ENCODE results near the gene PKDCC. TPM values are rescaled to one million over a fixed set of nuclear protein-coding genes. Genes with fewer than 3 reads are reported as not detected.

PKDCC gene, protein sequence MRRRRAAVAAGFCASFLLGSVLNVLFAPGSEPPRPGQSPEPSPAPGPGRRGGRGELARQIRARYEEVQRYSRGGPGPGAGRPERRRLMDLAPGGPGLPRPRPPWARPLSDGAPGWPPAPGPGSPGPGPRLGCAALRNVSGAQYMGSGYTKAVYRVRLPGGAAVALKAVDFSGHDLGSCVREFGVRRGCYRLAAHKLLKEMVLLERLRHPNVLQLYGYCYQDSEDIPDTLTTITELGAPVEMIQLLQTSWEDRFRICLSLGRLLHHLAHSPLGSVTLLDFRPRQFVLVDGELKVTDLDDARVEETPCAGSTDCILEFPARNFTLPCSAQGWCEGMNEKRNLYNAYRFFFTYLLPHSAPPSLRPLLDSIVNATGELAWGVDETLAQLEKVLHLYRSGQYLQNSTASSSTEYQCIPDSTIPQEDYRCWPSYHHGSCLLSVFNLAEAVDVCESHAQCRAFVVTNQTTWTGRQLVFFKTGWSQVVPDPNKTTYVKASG
- total RNA-seq (not detected), polyA plus RNA-seq (not detected), total RNA-seq (0 to 0.49 (median 0) reads per million in 6 experiments)

DNA sequence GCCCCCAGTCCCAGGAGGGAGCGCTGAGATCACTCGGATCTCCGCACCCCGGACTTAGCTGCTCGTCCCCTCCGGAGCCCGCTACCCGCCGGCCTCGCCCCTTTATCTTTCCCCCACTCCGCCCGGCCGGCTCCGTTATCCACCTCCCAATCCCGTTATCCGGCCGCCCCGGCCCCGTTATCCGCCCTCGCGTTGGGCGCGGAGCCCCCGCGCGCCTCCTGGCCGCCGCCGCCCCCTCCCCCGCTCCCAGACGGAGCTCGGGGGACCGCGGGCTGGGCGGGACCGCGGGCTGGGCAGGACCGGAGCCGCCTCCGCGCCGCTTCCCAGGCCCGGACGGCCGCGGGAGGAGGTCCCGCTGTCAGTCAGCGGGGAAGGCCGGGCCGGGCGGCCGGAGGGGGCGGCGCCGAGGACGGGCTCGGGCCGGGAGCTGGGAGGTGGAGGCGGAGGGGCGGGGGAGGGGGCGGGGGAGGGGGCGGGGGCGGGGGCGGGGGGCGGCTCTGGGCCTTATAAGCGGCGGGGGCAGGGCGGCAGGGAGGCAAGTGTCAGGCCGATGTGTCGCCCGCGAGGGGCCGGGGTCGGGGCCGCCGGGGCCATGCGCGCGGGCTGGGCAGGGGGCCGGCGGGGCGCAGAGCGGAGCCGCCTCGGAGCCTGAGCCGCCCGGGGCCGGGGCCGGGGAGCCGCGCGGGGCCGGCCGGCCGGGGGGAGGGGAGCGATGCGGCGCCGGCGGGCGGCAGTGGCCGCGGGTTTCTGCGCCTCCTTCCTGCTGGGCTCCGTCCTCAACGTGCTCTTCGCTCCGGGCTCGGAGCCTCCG lies at the start of gene PKDCC:
PKDCC (plus strand) TSS at position 534 of the 811 bp plus-strand sequence; CDS start at position 713, 179 bp downstream.
- Mint-ChIP-seq H3K27ac (peak within 1 kb of the TSS in 1 of 10 donors; percentile 64), H3K9me3 (no peaks in the 10 kb centered on the region), H3K4me1 (peaks cover 5 to 13% (median 8%) of the 10 kb centered on the region in 4 donors), H3K36me3 (peaks cover 0 to 1% (median 0%) of the 10 kb centered on the region in 3 donors), H3K4me3 (peak within 1 kb of the TSS; percentile 69 to 89 (median 75)), H3K27me3 (peaks cover 22 to 69% (median 45%) of the 10 kb centered on the region in 5 donors)
- DNase-seq (peak in 1 of 10 donors; percentile 23), ATAC-seq (peak; percentile 37 to 62)
- POLR2A ChIA-PET: no interaction called here

DNA sequence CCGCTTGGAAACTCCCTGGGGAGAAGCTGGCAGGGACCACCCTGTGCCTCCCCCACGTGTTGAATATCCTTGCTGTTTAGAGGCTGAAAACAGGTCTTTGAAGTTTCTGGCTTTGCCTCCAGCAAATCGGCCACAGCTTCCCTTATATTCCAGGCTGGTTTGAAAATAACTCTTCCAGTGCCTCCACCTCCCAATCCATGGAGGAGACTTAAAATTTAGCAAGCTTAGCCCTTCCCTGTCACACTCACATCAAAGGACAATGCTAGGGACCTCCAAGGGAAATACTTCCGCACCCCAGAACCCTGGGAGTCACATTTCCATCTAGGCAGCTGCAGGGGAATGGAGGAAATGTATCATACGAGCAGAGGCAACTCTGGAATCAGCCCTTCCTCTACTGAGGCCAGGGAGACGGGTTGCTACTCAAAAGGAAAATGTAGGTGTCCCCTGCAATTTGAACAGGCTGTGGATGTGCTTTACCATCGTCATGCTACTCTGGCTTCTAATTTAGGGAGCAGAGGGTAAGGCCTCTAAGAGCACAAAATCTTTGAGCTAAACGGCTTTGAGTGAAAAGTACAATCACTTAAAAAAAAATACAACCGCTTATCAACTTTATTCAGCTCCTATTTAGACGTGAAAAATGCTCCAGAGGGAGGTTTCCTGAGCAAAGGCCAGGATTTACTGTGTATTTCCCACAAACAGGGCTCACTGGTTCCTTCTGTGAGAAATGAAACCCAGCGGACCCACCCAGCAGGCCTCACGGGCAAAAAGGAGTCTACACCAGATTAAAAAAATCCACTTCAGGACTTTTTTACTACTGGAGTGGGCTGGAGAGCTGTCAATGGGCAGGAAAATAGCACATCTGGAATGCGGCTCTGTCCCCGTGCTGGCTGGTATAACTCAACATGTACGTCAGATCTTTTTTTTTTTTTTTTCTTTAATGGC lies 49.4 kb upstream of the PKDCC start:
- POLR2A ChIA-PET: interaction anchor here (0.7 kb wide), 1 partner anchor 153 kb away, joined by 5 read pairs; no protein-coding TSS in a partner anchor
- Mint-ChIP-seq H3K4me3 (no peak overlapping the region), H3K27ac (no peak overlapping the region), H3K9me3 (peaks cover under 1 to 14% (median 8%) of the 10 kb centered on the region in 9 donors), H3K4me1 (no peaks in the 10 kb centered on the region), H3K36me3 (peaks cover 0 to 9% (median 2%) of the 10 kb centered on the region in 3 donors), H3K27me3 (peaks cover 3 to 13% (median 11%) of the 10 kb centered on the region in 5 donors)
- DNase-seq (no peak), ATAC-seq (no peak)

DNA sequence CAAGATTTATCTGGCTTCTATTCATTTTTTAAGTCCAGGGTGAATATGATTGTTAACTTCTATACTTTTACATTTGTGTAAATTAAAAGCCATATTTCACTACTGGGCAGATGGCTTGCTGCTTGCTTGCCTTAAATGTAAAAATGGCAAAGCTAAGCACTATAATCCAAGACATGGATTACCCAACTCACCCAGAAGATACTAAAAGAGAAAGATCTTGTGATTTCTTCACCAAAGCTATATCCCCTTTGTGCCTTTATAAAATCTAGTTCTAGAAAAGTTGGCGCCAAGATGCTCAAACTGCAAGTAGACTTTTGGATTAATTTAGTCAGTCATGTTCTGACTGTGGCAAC lies 48.7 kb upstream of the PKDCC start:
- ATAC-seq: no peak
- POLR2A ChIA-PET: interaction anchor here (0.7 kb wide), 1 partner anchor 154 kb away, joined by 5 read pairs; no protein-coding TSS in a partner anchor
- Mint-ChIP-seq H3K36me3 (peaks cover 0 to 15% (median 4%) of the 10 kb centered on the region in 3 donors), H3K27me3 (peaks cover 3 to 14% (median 12%) of the 10 kb centered on the region in 5 donors), H3K4me3 (no peak overlapping the region), H3K4me1 (no peaks in the 10 kb centered on the region), H3K27ac (no peak overlapping the region), H3K9me3 (peaks cover 4 to 21% (median 11%) of the 10 kb centered on the region in 9 donors)
- no peak for DNase-seq

DNA sequence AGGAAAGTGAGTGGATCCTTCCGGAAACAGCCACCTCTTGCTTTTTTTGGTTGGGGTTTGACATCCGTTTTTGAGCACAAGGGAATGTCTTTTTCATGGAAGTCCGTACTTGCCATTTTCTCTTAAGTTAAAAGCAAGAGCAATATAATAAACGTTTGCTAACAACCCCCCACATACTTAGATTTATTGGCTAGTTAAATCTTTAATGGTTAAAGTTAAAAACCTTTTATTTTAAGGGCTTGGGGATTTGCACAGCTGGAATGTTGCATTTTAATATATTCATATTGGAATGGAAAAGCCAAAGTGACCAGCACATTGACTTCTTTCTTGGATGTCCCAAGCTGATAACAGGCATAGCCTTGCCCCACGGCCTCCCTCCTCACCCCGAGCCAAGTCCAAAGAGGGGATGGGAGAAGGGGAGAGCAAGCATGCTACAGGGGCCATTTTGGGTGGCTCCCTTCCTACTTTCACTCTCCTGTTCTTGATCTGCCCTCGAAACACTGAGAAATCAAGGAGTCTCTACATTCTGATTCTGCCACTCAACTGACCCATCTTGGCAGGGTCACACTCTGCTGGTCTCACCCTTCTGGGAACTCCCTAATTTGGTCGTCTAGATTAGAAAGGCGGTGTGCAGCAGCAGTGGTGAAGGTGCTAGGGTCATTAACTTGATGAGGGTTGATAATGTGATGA lies 48.1 kb upstream of the PKDCC start:
- H3K27me3 Mint-ChIP-seq: peaks cover 3 to 14% (median 12%) of the 10 kb centered on the region in 5 donors

DNA sequence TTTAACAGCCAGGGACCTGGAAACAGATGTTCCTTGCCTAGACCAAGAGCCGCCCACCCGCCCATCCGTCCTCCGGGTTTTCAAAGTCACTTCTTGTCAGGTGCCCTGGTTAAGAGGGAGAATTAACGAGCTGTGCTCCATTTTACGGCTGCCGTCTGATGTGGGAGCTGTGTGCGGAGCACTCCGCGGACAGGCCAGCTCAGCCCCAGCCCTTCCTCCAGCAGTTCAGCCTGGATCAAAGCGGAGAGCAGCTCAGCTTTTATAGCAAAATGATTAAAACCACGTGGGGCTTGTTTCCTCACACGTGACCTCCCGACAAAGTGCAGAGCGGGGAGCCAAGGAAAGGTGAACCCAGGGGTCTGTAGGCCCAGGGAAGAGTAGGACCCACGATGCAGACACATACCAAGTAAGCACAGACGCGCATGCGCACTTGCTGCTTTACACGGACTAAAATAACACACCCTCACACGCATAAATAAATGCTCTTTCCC lies 46.1 kb upstream of the PKDCC start:
- no peak for ATAC-seq
- peaks cover 0 to 36% (median 4%) of the 10 kb centered on the region in 3 donors for H3K36me3 Mint-ChIP-seq

More for the DNA sequence above, 48.1 kb upstream of the PKDCC start:
- Mint-ChIP-seq H3K27ac (no peak overlapping the region), H3K36me3 (peaks cover 0 to 21% (median 4%) of the 10 kb centered on the region in 3 donors), H3K9me3 (peaks cover 8 to 25% (median 18%) of the 10 kb centered on the region in 9 donors), H3K4me1 (no peaks in the 10 kb centered on the region), H3K4me3 (no peak overlapping the region)
- DNase-seq (no peak), ATAC-seq (no peak)
- POLR2A ChIA-PET: interaction anchor here (0.7 kb wide), 1 partner anchor 155 kb away, joined by 5 read pairs; no protein-coding TSS in a partner anchor

DNA sequence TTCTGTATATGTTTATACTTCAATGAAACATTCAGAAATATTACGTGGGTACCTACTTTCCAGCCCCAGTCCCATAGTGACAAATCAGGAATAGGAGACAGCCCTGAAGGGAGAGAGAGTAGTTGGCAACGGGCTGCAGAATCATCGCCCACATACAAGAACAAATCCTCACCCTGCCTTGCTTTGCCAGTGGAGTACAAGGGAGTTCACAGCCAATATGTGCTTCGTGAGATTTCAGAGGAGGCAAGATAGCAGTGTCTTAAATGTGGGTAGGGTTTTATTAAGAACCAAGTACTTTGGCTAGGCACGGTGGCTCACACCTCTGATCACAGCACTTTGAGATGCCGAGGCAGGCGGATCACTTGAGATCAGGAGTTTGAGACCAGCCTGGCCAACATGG lies 40.3 kb upstream of the PKDCC start:
- ATAC-seq (no peak), DNase-seq (no peak)
- Mint-ChIP-seq H3K4me3 (no peak overlapping the region), H3K36me3 (peaks cover 0 to 30% (median 4%) of the 10 kb centered on the region in 3 donors), H3K9me3 (peaks cover 8 to 31% (median 25%) of the 10 kb centered on the region in 9 donors), H3K27me3 (peaks cover 6 to 16% (median 8%) of the 10 kb centered on the region in 5 donors), H3K4me1 (peaks cover 6 to 13% (median 8%) of the 10 kb centered on the region in 4 donors), H3K27ac (no peak overlapping the region)
- POLR2A ChIA-PET: interaction anchor here (0.6 kb wide), 1 partner anchor 308 kb away, joined by 3 read pairs; no protein-coding TSS in a partner anchor

More for the DNA sequence above, 46.1 kb upstream of the PKDCC start:
- no peak for DNase-seq
- Mint-ChIP-seq H3K9me3 (peaks cover 8 to 38% (median 27%) of the 10 kb centered on the region in 9 donors), H3K27me3 (peaks cover 9 to 26% (median 13%) of the 10 kb centered on the region in 5 donors), H3K4me1 (no peaks in the 10 kb centered on the region), H3K4me3 (no peak overlapping the region), H3K27ac (no peak overlapping the region)
- POLR2A ChIA-PET: no interaction called here

DNA sequence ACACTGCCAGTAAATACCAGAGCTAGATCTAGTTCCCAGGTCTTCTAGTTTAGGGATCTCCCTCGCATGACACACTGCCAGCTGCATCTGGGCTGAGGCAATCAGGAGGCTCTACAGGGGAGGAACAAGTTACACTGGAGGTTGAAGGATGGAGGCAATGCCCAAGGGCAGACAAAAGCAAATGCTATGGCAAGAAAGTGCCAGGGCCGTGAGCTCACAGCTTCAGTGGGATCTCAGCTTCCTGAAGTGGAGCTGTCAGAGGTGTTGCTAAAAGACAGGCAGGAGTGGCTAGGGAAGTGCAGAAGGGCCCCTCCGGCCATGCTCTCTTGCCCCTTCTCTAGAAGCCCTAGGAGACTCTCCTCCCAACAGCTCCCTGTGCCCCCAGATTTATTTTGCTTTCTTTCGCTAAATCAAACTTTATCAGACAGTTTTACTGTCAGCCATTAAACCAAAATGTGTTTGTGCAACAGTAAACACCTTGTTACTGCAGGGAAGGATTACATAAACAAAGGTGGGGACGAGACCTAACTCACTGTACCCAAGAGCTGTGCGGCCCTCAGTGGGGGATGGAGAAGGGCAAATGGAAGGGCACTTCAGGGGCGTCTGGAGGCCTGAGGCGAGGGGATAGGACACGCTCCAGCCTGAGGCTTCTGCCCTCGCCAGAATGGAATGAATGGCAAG lies 39.4 kb upstream of the PKDCC start:
- DNase-seq (no peak), ATAC-seq (no peak)
- POLR2A ChIA-PET: interaction anchor here (0.6 kb wide), 1 partner anchor 307 kb away, joined by 3 read pairs; no protein-coding TSS in a partner anchor
- Mint-ChIP-seq H3K27me3 (peaks cover 6 to 16% (median 7%) of the 10 kb centered on the region in 5 donors), H3K36me3 (peaks cover 0 to 27% (median 2%) of the 10 kb centered on the region in 3 donors), H3K4me3 (no peak overlapping the region), H3K9me3 (peaks cover 7 to 26% (median 21%) of the 10 kb centered on the region in 9 donors), H3K4me1 (peaks cover 6 to 13% (median 8%) of the 10 kb centered on the region in 4 donors), H3K27ac (peak overlapping the region in 1 of 10 donors; percentile 67)

DNA sequence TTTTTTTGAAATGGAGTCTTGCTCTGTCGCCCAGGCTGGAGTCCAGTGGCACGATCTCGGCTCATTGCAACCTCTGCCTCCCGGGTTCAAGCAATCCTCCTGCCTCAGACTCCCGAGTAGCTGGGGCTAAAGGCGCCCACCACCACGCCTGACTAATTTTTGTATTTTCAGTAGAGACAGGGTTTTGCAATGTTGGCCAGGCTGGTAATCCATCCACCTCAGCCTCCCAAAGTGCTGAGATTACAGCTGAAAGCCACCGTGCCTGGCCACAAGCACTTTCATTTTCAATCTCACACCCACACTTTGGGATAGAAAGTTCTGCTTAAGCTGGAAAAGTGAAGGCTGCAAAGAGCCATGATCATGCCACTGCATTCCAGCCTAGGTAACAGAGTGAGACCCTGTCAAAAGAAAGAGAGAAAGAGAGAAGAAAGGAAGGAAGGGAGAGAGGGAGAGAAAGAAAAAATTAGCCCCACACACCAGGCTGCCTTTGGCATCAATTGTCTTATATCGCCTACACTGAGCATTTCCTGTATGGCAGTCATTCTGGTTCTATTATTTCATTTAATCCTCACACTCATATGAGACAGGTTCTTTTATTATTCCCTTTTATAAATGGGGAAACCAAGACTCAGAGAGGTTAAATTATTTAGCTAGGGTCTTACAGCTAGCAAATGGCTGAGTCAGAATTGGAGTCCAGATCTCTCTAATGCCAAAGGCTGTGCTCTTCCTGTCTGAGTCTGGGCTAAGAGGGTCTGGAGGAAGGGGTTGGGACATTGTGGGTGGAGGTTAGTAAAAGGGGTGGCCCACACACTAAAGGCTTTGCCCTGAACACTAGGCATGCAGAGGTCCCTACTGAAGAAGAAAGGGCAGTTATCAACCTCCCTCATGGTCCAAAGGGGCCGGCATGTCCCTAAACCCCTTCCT lies 37.9 kb upstream of the PKDCC start:
- Mint-ChIP-seq H3K9me3 (peaks cover 0 to 12% (median 6%) of the 10 kb centered on the region in 9 donors), H3K27ac (peak overlapping the region in 4 of 10 donors; percentile 65 to 92 (median 71)), H3K27me3 (peaks cover 6 to 16% (median 6%) of the 10 kb centered on the region in 5 donors), H3K4me1 (peaks cover 6 to 13% (median 8%) of the 10 kb centered on the region in 4 donors), H3K36me3 (peaks cover 0 to 13% (median 0%) of the 10 kb centered on the region in 3 donors), H3K4me3 (peak overlapping the region in 9 of 10 donors; percentile 52 to 76 (median 62))
- DNase-seq (no peak), ATAC-seq (no peak)
- POLR2A ChIA-PET: no interaction called here

DNA sequence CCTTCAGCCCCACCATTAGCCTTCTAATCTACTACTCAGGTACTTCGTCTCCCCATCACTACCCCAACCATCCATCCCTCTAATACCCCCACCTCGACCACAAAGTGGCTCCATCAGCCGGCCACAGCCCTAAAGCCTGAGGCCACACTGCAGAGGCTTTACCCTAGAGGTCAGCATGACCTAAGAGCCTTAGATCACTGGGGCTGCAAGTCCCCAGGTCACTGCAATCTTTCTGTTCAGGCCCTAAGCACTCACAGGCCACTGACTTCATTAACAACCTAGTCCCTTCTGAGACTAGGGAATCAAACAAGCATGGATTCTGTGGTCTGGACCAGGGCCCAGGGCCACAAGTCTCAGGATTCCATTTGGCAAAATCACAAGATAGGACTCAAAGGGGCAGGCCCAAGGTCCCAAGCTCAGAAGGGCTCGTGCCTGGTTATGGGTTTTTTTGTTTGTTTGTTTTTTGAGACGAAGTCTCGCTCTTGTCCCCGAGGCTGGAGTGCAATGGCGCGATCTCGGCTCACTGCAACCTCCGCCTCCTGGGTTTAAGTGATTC lies 37.0 kb upstream of the PKDCC start:
- Mint-ChIP-seq H3K4me3 (peak overlapping the region in 2 of 10 donors; percentile 37 to 65), H3K27ac (peak overlapping the region in 2 of 10 donors; percentile 2 to 42), H3K36me3 (peaks cover 0 to 4% (median 0%) of the 10 kb centered on the region in 3 donors), H3K27me3 (peaks cover 3 to 7% (median 6%) of the 10 kb centered on the region in 5 donors), H3K4me1 (peaks cover 6 to 13% (median 8%) of the 10 kb centered on the region in 4 donors), H3K9me3 (peaks cover 0 to 4% (median 1%) of the 10 kb centered on the region in 9 donors)
- ATAC-seq (no peak), DNase-seq (no peak)
- POLR2A ChIA-PET: no interaction called here
